ENCODE data around the gene KCP. TPM values are rescaled to one million over a fixed set of nuclear protein-coding genes. Genes with fewer than 3 reads are reported as not detected.

Gene KCP
- total and polyA plus RNA-seq, 2 experiments from 2014 or later, result 0.76 to 1.1 TPM

DNA sequence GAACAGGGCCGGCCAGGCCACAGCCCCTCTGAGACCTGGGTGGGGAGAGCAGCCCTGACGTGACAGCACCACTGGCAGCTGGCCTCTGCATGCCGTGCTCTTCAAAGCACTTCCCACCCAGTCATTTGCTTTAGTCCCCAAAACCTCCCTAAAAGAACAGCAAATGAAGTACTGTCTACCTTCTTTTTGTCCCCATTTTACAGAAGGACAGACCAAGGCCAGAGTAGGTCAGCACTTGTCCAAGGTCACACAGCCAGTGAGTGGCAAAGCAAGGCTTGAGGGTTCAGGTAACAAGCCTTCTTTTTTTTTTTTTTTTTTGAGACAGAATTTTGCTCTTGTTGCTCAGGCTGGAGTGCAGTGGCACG, 32.8 kb downstream of the KCP start (continued):
- TF ChIP-seq ZNF462 (CRISPR knock-in tag; IDR thresholded peaks at IDR 0.05) (no peak), STAT1 (IDR thresholded peaks at IDR 0.05; ENCODE audit: unreplicated experiment) (no peak), POLR2AphosphoS5 (IDR thresholded peaks at IDR 0.05; ENCODE audit: low read depth) (no peak)

- TF ChIP-seq ZNF331 (CRISPR knock-in tag; IDR thresholded peaks at IDR 0.05; ENCODE audit: low read depth), result no peak
- no peak for TF ChIP-seq EZH2 (IDR thresholded peaks at IDR 0.05; ENCODE audit: low read depth, unreplicated experiment)
- TF ChIP-seq JUNB (IDR thresholded peaks at IDR 0.05; ENCODE audit: unreplicated experiment), result no peak
- TF ChIP-seq REST (IDR thresholded peaks at IDR 0.05; ENCODE audit: unreplicated experiment), result no peak
- TF ChIP-seq, protein P1, sequence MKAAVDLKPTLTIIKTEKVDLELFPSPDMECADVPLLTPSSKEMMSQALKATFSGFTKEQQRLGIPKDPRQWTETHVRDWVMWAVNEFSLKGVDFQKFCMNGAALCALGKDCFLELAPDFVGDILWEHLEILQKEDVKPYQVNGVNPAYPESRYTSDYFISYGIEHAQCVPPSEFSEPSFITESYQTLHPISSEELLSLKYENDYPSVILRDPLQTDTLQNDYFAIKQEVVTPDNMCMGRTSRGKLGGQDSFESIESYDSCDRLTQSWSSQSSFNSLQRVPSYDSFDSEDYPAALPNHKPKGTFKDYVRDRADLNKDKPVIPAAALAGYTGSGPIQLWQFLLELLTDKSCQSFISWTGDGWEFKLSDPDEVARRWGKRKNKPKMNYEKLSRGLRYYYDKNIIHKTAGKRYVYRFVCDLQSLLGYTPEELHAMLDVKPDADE (IDR thresholded peaks at IDR 0.05), result no peak
- no peak for TF ChIP-seq EZH2phosphoT487 (IDR thresholded peaks at IDR 0.05; ENCODE audit: unreplicated experiment)
- TF ChIP-seq ZNF114 (CRISPR knock-in tag; IDR thresholded peaks at IDR 0.05), result no peak
- no peak for TF ChIP-seq STAT1 (IDR thresholded peaks at IDR 0.05; ENCODE audit: unreplicated experiment)
- TF ChIP-seq CTCF (conservative IDR thresholded peaks at IDR 0.05; ENCODE audit: low read depth in 2 of 2), result no peak
- no peak for TF ChIP-seq CREB1 (CRISPR knock-in tag; IDR thresholded peaks at IDR 0.05; ENCODE audit: low read depth)
- H3K36me3 Mint-ChIP-seq (ENCODE audit: low read depth), result no peaks in the 10 kb centered on the region
Measured at GRCh38 chr7:128876978-128877755, 33.3 kb downstream of the KCP start.

More at GRCh38 chr7:128876978-128877755, 33.3 kb downstream of the KCP start:
- no peaks in the 10 kb centered on the region for H3K79me2 ChIP-seq (replicated peaks; ENCODE audit: insufficient read depth)
- peaks cover 4% of the 10 kb centered on the region; the same call in 1 of the 2 replicates for H3K4me1 ChIP-seq (ENCODE audit: insufficient read depth)
- H3K9me2 ChIP-seq (ENCODE audit: insufficient read depth), result no peaks in the 10 kb centered on the region
- H3K27ac ChIP-seq (ENCODE audit: low read depth), result no peak overlapping the region
- Mint-ChIP-seq H3K27ac (no peak overlapping the region), H3K27me3 (ENCODE audit: insufficient read depth, low read depth, poor library complexity) (peaks cover 19% of the 10 kb centered on the region), H3K4me1 (peaks cover under 1% of the 10 kb centered on the region; the same call in 1 of the 3 replicates), H3K4me3 (no peak overlapping the region), H3K9me3 (no peaks in the 10 kb centered on the region)
- H3K4me2 ChIP-seq, result no peak overlapping the region
- no peaks in the 10 kb centered on the region for H3K36me3 ChIP-seq (ENCODE audit: insufficient read depth)
- no peaks in the 10 kb centered on the region for H4K20me1 ChIP-seq (replicated peaks; ENCODE audit: insufficient read depth)
- no peak overlapping the region for H2AFZ ChIP-seq
- ATAC-seq (no peak), DNase-seq (ENCODE audit: low spot score) (no peak)
- H3K27me3 ChIP-seq (ENCODE audit: insufficient read depth), result peaks cover 1% of the 10 kb centered on the region
- no peak overlapping the region for H3K4me3 ChIP-seq
- H3F3A ChIP-seq (replicated peaks; ENCODE audit: low read depth), result no peaks in the 10 kb centered on the region
